IPS-18c (cell line): ENCODE results near the gene SGCA.

Experiments
- H3K4me3 ChIP-seq: 2 replicates; pipeline ENCODE4 v1.7.0; 2013; ENCODE audit warnings: low read depth, mild to moderate bottlenecking, low read length, moderate library complexity; ENCODE audit not compliant: insufficient read depth
- H3K9me3 ChIP-seq: one replicate; pipeline ENCODE4 v1.6.1; 2013; ENCODE audit warnings: mild to moderate bottlenecking, low read length, moderate library complexity; ENCODE audit not compliant: control insufficient read depth, insufficient read depth

Gene SGCA

DNA sequence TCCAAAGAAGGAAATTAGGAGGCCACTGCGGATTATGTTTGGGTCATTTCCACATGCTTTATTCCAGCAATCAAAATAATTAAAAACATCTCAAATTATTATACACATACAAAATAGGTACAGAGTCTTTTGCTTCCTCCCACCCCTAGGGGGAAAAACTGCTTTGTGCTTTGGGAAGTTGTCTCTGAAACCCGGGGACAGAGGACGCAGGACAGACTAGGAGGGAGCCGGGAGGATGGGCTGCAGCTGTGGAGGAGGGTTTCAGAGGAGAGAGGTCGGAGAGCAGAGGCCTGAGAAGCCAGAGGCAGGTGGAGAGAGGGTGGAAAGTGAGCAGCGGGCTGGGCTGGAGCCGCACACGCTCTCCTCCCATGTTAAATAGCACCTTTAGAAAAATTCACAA, 18.3 kb downstream of the SGCA start:
- Histone ChIP-seq H3K4me3 (no peak overlapping the region), H3K9me3 (no peaks in the 10 kb centered on the region)

DNA sequence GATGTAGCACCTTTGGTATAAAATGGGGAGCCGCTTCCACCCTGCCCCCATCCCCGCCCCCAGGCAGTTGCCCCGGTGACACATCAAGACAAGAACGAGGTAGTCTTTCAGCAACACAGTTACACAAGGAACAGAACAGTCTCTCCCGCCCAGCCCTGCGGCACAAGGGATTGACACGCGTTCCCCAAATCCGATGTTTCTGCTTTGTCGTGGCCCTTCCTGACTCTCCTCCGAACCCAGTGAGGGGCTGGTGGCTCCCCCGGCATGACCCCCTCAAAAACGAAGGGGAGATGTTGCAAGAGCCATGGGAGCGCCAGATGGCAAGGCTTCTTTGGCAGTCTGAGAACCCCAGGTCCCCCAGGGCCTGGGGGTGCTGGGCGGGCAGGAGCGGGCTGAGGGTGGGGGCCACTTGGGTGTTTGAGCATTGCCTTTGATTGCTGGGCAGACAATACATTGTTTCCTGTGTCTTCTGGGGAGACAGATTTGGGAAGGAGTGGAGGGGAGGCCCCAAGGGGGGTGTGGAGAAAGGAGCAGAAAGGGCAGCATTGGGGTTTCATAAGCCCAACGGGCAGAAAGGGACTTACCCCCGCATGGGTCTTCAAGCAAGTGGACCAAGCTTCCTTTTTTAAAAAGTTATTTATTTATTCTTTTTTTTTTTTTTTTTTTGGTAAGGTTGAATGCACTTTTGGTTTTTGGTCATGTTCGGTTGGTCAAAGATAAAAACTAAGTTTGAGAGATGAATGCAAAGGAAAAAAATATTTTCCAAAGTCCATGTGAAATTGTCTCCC, 19.0 kb downstream of the SGCA start:
- Histone ChIP-seq H3K4me3 (no peak overlapping the region), H3K9me3 (no peaks in the 10 kb centered on the region)

DNA sequence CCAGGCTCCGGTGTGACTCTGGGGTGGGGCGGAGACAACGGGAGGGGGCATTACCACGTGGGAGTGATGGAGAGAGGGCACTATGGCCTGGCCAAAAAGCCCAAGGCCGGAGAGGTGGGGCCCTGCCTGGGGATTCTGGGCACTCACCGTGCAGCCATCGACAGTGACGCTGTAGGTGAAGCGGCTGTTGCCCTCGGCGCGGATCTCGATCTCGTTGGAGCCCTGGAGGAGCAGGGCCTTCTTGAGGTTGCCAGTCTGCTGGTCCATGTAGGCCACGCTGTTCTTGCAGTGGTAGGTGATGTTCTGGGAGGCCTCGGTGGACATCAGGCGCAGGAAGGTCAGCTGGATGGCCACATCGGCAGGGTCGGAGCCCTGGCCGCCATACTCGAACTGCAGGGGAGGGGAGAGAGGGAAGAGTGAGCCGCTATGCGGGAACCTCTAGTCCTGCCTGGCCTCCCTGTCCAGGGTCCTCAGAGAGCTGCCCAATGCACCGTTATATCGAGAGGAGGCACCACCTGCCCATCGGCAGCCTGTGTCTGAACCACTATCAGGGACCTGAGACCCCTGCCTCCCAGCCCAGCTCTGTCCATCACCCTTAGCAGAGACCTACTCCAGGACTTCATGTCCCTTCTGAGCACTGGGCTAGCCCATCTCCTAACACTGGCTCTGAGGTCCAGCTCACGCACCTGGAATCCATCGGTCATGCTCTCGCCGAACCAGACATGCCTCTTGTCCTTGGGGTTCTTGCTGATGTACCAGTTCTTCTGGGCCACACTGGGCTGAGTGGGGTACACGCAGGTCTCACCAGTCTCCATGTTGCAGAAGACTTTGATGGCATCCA, 20.0 kb downstream of the SGCA start:
- no peak overlapping the region for H3K4me3 ChIP-seq
- H3K9me3 ChIP-seq = no peaks in the 10 kb centered on the region

DNA sequence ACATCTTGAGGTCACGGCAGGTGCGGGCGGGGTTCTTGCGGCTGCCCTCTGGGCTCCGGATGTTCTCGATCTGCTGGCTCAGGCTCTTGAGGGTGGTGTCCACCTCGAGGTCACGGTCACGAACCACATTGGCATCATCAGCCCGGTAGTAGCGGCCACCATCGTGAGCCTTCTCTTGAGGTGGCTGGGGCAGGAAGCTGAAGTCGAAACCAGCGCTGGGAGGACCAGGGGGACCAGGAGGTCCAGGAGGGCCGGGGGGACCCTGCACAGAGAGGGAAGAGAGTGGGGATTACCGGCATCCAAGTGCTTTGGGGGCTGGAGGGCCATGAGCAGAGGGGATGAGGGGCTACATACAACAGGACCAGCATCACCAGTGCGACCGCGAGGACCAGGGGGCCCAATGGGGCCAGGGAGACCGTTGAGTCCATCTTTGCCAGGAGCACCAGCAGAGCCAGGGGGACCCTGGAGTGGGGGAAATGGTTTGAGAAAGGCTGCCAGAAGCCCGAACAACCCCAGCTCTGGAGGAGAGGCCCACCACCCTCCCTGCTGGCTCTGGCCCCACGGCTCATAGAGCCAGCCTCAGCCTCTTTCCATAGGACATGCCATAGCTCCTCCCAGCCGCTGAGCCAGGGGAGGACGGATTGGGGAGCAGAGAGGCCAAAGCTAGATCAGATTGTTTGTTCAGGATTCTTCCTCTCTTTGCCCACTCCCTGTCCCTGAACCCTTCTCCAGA, 21.0 kb downstream of the SGCA start:
- Histone ChIP-seq H3K4me3 (no peak overlapping the region), H3K9me3 (no peaks in the 10 kb centered on the region)

DNA sequence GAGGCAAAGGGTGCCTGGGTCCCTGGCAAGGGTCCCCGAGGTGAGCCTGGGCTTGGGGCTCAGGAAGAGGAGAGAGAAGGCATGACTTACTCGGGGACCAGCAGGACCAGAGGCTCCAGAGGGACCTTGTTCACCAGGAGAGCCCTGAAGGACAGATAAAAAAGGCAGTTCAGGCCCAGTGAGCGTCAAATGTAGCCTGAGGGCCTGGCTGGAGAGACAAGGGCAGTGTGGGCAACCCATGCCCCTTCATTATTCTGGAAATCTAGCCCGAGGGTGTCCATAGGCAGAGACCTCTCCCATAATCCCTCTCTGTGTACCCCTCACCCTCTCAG, 21.6 kb downstream of the SGCA start:
- Histone ChIP-seq H3K9me3 (no peaks in the 10 kb centered on the region), H3K4me3 (no peak overlapping the region)

DNA sequence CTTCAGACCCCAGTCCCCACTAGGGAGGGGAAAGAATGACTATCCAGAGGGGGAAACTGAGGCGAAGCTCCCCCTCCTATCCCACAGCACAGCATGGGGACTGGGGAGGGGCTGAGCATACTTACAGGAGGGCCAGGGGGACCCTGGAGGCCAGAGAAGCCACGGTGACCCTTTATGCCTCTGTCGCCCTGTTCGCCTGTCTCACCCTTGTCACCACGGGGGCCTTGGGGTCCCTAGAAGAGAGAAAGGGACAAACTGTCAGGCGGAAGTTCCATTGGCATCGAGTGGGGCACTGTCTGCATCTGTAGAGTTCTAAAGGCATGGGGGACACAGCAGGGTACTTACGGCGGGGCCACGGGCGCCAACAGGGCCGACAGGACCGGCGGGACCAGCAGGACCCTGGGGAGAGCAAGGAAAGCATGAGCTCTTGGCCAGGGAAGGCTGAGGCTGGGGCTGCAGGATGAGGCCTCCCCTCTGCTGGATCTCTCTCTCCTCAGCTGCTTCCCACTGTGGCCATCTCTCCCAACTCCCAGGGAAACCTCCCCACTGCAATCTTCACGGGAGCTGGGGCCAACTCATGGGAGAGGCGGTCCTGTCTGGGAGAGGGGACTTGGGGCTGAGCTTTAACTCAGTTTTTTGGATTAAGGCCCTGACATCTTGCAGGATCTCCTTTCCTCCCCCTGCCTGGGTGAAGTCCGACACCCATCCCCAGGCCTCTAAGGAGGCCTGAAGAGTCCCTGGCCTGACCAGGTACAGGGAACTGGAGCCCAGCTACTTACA, 22.1 kb downstream of the SGCA start:
- no peaks in the 10 kb centered on the region for H3K9me3 ChIP-seq
- H3K4me3 ChIP-seq = no peak overlapping the region

DNA sequence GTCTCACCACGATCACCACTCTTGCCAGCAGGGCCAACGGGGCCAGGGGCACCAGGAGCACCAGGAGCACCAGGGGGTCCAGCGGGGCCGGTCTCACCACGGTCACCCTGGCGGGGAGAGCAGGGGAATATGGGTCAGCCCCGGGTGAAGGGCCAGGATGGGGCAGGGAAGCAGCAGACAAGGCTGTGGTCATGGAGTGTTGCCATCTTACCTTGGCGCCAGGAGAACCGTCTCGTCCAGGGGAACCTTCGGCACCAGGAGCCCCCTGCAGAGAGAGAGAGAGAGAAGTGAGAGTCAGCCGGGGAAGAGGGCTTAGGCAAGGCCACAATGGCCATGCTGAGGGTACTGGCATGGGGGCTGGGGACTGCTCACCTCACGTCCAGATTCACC, 22.7 kb downstream of the SGCA start:
- Histone ChIP-seq H3K9me3 (no peaks in the 10 kb centered on the region), H3K4me3 (no peak overlapping the region; the same call in 1 of the 2 replicates)

DNA sequence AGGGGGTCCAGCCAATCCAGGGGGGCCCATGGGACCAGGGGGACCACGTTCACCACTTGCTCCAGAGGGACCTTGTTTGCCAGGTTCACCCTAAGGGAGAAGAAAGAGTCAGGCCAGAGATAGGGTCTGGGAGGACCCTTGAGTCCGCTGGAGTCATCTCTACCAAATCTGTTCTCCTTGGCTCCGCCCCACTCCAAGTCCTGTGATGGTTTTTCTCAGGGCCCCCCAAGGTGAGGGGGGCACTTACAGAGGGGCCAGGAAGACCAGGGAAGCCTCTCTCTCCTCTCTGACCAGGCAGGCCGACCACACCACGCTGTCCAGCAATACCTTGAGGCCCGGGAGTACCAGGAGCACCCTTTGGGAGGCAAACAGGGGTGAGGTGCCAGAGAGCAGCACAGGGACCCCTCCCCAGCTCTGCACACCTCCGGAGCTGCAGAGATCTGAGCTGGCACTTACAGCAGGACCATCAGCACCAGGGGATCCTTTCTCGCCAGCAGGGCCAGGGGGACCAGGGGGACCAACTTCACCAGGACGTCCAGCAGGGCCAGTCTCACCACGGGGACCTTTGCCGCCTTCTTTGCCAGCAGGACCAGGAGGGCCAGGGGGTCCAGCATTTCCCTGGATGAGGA, 23.2 kb downstream of the SGCA start:
- Histone ChIP-seq H3K9me3 (no peaks in the 10 kb centered on the region), H3K4me3 (no peak overlapping the region; the same call in 1 of the 2 replicates)

DNA sequence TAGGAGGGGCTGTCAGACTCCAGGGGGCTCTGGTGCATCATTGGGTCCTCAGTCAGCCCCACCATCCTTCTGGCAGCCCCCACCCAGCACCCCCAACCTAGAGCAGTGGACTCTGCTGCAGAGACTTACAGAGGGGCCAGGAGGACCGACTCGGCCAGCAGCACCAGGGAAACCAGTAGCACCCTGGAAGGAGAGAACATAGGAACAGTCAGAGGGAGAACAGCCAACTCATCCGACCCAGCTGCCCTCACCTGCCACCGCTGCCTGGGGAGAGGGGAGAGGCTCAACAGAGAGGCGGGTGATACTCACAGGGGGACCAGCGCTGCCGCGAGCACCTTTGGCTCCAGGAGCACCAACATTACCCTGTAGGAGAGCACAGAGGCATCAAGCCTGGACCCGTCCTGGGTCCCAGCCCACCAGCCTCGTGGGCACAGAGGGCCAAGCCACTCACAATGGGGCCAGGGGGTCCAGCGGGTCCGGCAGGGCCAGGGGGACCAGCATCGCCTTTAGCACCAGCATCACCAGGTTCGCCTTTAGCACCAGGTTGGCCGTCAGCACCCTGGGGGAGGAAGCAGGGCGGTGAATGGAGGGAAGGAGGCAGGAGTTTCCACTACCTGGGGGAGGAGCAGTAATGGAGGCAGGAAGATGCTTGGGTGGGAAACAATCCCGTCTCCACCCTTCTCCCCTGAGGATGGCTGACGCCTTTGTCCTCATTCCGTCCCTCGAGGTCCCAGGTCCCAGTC, 23.9 kb downstream of the SGCA start:
- no peak overlapping the region for H3K4me3 ChIP-seq

DNA sequence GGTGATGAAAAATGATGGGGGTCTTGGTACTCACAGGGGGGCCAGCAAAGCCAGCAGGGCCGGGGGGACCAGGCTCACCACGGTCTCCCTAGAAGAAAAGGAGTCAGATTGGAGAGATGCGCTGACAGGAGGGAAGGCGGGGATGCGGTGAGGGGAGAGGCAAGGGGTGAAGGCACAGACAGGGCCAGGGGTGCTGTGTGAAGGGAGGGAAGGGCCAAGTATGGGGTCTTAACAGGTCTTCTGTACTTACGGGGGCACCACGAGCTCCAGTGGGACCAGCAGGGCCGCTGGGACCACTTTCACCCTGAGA, 24.4 kb downstream of the SGCA start:
- no peaks in the 10 kb centered on the region for H3K9me3 ChIP-seq
- no peak overlapping the region for H3K4me3 ChIP-seq

More for the DNA sequence above, 23.9 kb downstream of the SGCA start:
- no peaks in the 10 kb centered on the region for H3K9me3 ChIP-seq

DNA sequence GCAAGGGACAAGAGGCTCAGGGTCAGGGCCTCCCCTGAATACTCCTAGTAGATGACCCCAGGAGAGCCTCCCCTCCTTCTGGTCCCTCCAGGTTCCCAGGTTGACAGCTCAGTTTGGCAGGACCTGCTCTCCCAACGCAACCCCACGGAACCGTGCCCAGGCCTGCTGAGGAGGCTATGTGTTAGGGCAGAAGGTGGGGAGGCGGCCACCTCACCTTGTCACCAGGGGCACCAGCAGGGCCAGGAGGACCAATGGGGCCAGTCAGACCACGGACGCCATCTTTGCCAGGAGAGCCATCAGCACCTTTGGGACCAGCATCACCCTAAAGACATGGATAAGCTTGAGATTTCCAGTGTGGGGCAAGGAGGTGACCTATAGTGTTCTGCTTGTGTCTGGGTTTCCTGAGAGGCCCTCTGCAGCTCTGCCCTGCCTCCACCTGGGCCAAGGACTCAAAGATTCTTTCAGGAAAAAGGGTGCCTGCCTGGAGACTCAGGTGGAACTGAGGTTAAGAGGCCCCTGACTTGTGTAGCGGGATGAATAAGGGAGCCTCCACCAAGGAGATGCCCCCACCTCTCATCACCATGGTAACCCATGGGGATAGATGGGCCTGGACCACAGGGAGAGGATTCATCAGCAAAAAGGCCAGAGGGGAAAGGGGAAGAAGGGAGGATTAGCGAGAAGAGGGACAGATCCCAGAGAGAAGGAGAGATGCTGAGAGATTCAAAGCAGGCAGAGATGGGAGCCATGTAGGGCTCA, 25.0 kb downstream of the SGCA start:
- no peak overlapping the region for H3K4me3 ChIP-seq
- H3K9me3 ChIP-seq = no peaks in the 10 kb centered on the region

DNA sequence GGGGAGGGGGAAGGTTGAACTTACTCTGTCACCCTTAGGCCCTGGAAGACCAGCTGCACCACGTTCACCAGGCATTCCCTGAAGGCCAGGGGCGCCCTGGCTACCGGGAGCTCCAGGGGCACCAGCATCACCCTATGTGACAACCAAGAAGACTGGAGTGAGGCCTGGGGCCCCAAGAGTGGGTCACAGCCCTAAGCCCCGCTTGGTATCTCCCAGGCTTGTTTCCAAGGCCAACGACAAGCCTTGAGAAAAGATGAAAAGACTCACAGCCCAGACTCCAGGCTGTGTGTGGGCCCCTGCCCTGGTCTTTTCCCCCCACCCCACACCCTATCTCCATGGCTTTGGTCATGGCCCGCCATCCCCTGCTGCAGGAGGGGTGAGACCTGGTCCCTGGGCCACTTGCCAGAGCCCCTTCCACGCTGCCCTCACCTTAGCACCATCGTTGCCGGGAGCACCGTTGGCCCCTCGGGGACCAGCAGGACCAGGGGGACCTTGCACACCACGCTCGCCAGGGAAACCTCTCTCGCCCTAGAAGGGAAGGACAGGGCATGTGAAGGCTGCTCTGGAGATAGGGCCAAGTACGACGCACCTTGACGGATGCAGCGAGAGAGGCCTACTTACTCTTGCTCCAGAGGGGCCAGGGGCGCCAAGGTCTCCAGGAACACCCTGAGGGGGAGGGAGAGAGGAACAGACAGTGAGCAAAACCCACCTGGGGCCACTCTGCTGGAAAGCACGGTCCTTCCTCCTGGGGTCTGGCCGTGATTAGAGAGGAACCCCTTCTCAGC, 25.7 kb downstream of the SGCA start:
- Histone ChIP-seq H3K9me3 (no peaks in the 10 kb centered on the region), H3K4me3 (no peak overlapping the region)

DNA sequence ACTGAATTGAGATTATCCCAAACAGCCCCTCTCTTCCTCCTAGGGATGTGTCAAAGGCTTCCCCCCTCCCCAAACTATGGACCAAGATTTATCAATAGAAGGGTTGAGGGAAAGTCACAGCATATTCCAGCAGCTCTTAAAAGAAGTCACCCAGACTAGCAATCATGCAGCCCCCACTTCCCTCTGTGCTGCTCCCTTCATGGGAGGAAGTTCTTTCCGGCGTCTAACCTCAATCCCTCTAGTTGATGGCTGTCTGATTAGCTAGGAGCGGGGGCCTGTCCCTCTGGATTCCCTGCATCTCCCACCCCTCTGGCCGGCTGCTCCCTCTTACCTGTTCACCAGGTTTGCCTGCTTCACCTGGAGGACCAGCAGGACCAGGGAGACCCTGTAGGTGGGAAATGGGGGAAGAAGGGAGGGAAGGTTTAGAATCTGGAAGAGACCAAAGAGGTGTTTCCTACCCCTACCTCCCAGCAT, 26.4 kb downstream of the SGCA start:
- Histone ChIP-seq H3K9me3 (no peaks in the 10 kb centered on the region), H3K4me3 (no peak overlapping the region)

DNA sequence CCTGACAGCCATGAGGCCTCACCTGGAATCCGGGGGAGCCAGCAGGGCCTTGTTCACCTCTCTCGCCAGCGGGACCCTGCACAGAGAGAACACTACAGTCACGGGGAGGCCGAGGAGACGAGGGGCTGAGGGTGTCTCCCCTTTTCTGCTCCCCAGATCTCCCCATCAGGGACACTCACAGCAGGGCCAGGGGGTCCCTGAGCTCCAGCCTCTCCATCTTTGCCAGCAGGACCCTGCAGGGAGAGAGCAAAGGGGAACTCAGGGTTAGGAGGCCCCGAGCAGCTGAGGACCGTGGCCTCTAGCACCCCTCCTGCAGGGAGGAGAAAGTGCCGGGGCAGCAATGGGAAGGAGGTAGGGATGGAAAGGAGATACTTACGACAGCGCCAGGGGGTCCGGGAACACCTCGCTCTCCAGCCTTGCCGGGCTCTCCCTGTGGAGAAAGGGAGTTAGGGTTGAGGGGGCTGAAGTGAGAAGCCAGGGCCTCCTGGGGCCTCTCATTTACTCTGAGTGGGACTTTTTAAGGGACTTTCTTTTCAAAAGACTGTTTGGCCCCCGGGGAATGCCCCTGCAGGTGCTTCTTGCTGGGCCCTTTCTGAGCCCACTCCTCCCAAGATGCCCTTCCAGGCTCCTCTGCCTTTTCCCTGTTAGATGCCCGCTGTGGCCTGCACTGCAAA, 26.9 kb downstream of the SGCA start:
- H3K4me3 ChIP-seq = no peak overlapping the region
- no peaks in the 10 kb centered on the region for H3K9me3 ChIP-seq
